ENCODE data around the gene FUOM. TPM values are rescaled to one million over a fixed set of nuclear protein-coding genes. Genes with fewer than 3 reads are reported as not detected.
"Not testable (repeated sequence)": the region's sequence is repeated elsewhere in the genome, so short reads cannot be mapped to it uniquely, and the experiment has no call there.

The FUOM gene
- total RNA-seq, 1 donor = 7.1 TPM

- no peaks in the 10 kb centered on the region for H3K27me3 ChIP-seq (ENCODE audit: insufficient read depth, low read length)
- no peaks in the 10 kb centered on the region for H3K9me3 ChIP-seq (ENCODE audit: low read depth, low read length)
- peaks cover 42% of the 10 kb centered on the region for H3K4me1 ChIP-seq (ENCODE audit: insufficient read depth, low read length)
- peak overlapping the region; percentile 61 for H3K4me3 ChIP-seq (ENCODE audit: low read length)
Measured at GRCh38 chr10:133378251-133379096, 20.7 kb upstream of the FUOM start.

DNA sequence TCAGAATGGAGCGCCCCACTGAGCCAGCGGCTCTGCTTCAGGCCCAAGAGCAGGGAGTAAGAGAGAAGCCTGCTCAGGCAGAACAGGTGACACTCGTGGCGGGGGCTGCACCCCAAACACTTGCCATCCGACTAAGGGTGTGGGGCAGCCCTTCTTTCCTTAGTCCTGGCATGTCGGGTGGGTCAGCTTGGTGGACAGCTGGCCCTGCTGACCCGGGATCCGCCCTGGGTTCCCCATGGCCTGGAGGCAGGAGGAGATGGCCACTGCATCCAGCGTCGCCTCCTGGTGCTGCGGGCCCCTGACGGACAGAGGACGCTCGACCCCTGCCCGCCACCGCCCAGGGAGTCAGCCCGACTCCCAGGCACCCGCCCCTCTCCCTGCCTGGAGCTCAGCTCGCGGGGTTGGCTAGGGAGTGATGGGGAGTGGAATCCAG, 20.0 kb upstream of the FUOM start:
- Histone ChIP-seq H3K4me3 (ENCODE audit: low read length) (peak overlapping the region; percentile 61), H3K4me1 (ENCODE audit: insufficient read depth, low read length) (peaks cover 42% of the 10 kb centered on the region), H3K27me3 (ENCODE audit: insufficient read depth, low read length) (no peaks in the 10 kb centered on the region), H3K9me3 (ENCODE audit: low read depth, low read length) (no peaks in the 10 kb centered on the region)

- Histone ChIP-seq H3K4me3 (ENCODE audit: low read length) (no peak overlapping the region), H3K9me3 (ENCODE audit: low read depth, low read length) (no peaks in the 10 kb centered on the region), H3K27me3 (ENCODE audit: insufficient read depth, low read length) (no peaks in the 10 kb centered on the region), H3K4me1 (ENCODE audit: insufficient read depth, low read length) (peaks cover 44% of the 10 kb centered on the region)
Measured at GRCh38 chr10:133377025-133377817, 19.4 kb upstream of the FUOM start.

DNA sequence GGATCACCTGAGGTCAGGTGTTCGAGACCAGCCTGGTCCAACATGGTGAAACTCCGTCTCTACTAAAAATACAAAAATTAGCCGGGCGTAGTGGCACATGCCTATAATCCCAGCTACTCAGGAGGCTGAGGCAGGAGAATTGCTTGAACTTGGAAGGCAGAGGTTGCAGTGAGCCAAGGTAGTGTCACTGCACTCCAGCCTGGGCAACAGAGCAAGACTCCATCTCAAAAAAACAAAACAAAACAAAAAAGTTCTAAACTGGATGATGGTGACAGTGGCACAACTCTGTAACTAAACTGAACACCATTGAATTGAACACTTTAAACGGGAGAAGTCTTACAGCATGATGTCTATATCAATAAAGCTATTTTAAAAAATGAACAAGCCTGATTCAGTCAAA, 18.4 kb upstream of the FUOM start:
- H3K27me3 ChIP-seq (ENCODE audit: insufficient read depth, low read length); H3K9me3 ChIP-seq (ENCODE audit: low read depth, low read length): not testable (repeated sequence)
- H3K4me1 ChIP-seq (ENCODE audit: insufficient read depth, low read length) = peaks cover 42% of the 10 kb centered on the region

GRCh38 chr10:133375357-133376115, 17.7 kb upstream of the FUOM start:
- Histone ChIP-seq H3K4me1 (ENCODE audit: insufficient read depth, low read length) (peaks cover 36% of the 10 kb centered on the region), H3K27me3 (ENCODE audit: insufficient read depth, low read length) (no peaks in the 10 kb centered on the region), H3K9me3 (ENCODE audit: low read depth, low read length) (no peaks in the 10 kb centered on the region), H3K4me3 (ENCODE audit: low read length) (no peak overlapping the region)

More for the DNA sequence above, 18.4 kb upstream of the FUOM start:
- H3K4me3 ChIP-seq (ENCODE audit: low read length) = not testable (repeated sequence)

DNA sequence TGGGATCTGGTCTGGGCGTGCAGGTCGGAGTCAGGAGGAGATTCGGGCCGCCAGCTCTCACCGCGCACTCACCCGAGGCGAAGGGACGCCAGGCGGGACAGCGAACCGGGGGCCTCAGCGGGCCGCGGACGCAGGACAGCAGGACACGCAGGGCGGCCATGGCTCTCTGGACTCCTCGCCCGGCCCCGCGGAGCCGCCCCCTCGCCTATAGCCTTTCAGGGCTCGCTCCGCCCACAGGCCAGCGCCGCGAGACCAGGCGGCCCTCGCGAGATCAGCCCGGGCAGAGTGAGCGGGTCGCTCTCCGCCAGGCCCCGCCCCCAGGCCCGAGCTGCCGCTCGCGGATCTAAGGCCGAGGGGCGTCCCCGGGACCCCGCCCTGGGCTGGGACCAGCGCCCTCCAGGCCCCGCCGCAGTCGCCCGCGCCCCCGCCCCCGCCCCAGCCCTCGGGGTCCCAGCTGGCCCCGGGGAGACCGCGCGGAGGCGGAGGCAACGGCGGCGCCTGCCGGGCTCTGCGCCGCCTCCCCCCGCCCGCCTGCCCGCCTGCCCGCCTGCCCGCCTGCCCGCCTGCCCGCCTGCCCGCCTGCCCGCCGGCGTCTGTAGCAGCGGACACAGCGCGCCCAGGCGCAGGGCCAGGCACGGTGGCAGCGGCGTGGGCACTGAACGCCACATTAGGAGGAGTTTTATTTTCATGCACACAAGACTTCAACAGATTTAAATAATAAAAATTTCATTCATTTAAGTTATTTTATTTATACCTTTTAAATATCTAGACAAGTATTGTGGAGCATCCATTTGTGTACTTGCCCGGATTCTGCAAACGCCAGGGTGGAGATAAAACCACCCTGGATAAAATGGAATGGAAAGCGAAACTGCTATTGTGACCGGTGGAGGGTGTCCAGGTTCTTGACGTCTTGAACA, 15.6 kb upstream of the FUOM start, which contains the start of gene ECHS1:
Gene ECHS1, minus strand, starts transcription at position 181 of the 917 bp plus-strand sequence. Its CDS starts 21 bp downstream, at position 160.
- H3K4me3 ChIP-seq (ENCODE audit: low read length) = peak within 1 kb of the TSS; percentile 51
- peaks cover 24% of the 10 kb centered on the region for H3K4me1 ChIP-seq (ENCODE audit: insufficient read depth, low read length)
- H3K9me3 ChIP-seq (ENCODE audit: low read depth, low read length) = no peaks in the 10 kb centered on the region
- H3K27me3 ChIP-seq (ENCODE audit: insufficient read depth, low read length) = no peaks in the 10 kb centered on the region

- Histone ChIP-seq H3K4me1 (ENCODE audit: insufficient read depth, low read length) (peaks cover 15% of the 10 kb centered on the region), H3K4me3 (ENCODE audit: low read length) (no peak overlapping the region), H3K27me3 (ENCODE audit: insufficient read depth, low read length) (no peaks in the 10 kb centered on the region), H3K9me3 (ENCODE audit: low read depth, low read length) (no peaks in the 10 kb centered on the region)
Measured at GRCh38 chr10:133372507-133372906, 14.7 kb upstream of the FUOM start.

DNA sequence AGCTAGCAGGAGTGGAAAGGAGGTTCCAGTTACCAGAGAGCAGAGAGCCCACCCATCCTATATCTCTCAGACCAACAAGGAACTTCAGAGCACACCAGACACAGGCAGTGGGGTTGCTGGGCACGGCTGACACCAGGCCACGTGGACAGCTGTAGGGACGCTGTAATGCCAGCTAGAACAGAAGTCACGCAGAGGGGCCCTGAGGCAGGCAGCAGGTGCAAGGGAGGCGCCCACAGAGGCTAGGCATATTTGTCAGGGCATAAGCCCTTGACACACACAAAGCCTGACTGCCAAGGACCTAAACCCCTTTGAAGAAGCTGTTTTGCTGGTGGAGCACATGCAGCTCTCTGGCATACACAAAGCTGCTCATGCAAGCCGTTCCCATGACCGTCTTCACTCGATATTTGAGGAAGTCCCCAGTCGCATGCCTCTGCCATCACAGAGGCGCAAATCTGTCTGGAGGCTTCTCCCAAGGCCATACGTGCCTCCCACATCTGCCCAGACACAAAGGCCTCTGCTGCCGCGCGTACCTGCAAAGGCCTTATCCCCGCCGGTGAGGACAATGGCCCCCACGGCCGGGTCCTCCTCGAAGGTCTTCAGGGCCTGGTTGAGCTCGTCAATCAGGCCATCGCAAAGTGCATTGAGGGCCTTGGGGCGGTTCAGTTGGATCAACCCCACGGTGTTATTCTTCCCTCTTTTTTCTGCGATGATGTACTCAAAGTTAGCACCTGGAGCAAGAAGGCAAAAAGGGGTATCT, 12.4 kb upstream of the FUOM start:
- Histone ChIP-seq H3K4me1 (ENCODE audit: insufficient read depth, low read length) (peaks cover 15% of the 10 kb centered on the region), H3K27me3 (ENCODE audit: insufficient read depth, low read length) (no peaks in the 10 kb centered on the region), H3K4me3 (ENCODE audit: low read length) (no peak overlapping the region), H3K9me3 (ENCODE audit: low read depth, low read length) (no peaks in the 10 kb centered on the region)

DNA sequence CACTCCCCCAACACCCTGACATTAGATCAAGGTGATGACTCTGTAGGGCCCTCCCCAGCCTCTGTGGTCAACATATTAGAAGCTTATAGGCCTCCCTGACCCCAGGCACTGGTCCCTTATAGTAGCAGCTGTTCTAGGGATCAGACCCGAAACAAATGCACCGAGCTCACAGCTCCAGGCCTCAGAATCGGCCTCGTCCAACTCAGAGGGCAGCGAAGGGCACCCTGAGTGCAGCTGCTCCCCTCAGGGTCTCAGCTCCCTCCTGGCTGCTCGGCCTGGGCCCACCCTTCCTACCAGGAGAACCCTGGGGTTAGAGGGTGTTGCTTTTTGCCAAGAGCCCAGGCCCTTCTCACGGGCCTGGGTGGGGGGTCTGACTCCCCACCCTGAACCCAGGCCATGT, 10.3 kb upstream of the FUOM start:
- no peaks in the 10 kb centered on the region for H3K9me3 ChIP-seq (ENCODE audit: low read depth, low read length)
- H3K27me3 ChIP-seq (ENCODE audit: insufficient read depth, low read length) = no peaks in the 10 kb centered on the region
- peaks cover 5% of the 10 kb centered on the region for H3K4me1 ChIP-seq (ENCODE audit: insufficient read depth, low read length)
- no peak overlapping the region for H3K4me3 ChIP-seq (ENCODE audit: low read length)

DNA sequence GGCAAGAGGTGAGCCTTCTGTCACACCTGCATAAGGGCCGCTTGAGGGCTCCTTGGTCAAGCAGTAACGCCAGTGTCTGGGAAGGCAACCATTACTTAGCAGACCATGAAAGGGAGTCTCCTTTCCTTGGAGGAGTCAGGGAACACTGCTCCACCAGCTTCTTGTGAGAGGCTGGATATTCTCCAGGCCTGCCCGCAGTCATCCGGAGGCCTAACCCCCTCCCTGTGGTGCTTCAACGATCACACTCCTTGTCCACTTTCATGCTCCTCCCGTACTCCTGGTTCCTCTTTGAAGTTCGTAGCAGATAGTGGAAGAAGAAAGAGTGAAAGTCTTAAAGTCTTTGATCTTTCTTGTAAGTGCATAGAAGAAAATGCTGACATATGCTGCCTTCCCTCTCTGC, 9.6 kb upstream of the FUOM start:
- not testable (repeated sequence) for H3K4me3 ChIP-seq (ENCODE audit: low read length); H3K9me3 ChIP-seq (ENCODE audit: low read depth, low read length); H3K4me1 ChIP-seq (ENCODE audit: insufficient read depth, low read length); H3K27me3 ChIP-seq (ENCODE audit: insufficient read depth, low read length)

GRCh38 chr10:133366751-133367150, 8.9 kb upstream of the FUOM start:
- Histone ChIP-seq H3K9me3 (ENCODE audit: low read depth, low read length) (no peaks in the 10 kb centered on the region), H3K27me3 (ENCODE audit: insufficient read depth, low read length) (no peaks in the 10 kb centered on the region), H3K4me3 (ENCODE audit: low read length) (no peak overlapping the region), H3K4me1 (ENCODE audit: insufficient read depth, low read length) (no peaks in the 10 kb centered on the region)

GRCh38 chr10:133366130-133366478, 8.3 kb upstream of the FUOM start:
- Histone ChIP-seq H3K4me3 (ENCODE audit: low read length) (no peak overlapping the region), H3K4me1 (ENCODE audit: insufficient read depth, low read length) (no peaks in the 10 kb centered on the region), H3K9me3 (ENCODE audit: low read depth, low read length) (no peaks in the 10 kb centered on the region), H3K27me3 (ENCODE audit: insufficient read depth, low read length) (no peaks in the 10 kb centered on the region)

DNA sequence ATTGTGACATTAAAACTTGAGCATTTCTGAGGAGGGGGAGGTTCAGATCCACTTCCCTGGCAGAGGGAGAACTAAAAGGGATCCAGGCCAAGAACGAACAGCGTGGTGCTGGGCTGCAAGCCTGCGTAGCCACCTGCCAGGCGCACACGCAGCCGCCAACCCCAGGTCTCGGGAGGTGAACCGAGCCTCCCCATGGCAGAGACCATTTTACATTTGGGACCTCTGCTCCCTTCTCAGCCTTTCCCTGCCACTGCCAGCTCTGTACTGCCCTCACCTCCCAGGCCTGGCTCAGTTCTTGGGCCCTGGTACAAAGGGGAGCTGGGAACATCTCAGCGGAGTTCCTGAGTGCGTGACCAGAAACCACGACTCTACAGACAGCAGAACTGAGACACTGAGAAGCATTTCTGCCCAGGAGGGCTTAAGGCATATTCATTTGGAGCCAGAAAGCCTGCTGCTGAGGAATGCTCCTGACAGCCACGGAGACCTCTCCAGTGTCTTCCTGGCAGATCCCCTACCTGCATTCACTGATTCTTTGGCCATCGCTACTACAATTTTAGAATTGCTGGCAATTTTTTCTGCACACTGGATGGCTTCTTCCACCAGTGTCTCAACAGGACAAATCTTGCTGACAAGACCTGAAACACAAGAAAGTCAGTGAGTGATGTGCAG, 7.8 kb upstream of the FUOM start:
- Histone ChIP-seq H3K27me3 (ENCODE audit: insufficient read depth, low read length) (no peaks in the 10 kb centered on the region), H3K9me3 (ENCODE audit: low read depth, low read length) (no peaks in the 10 kb centered on the region), H3K4me1 (ENCODE audit: insufficient read depth, low read length) (no peaks in the 10 kb centered on the region), H3K4me3 (ENCODE audit: low read length) (no peak overlapping the region)

Measured in mononuclear cell (primary cell).